Neural progenitor cell (in vitro differentiated cells): Measurements from ENCODE around the gene LIN28B.

ENCODE experiments used
- EZH2 ChIP-seq: fragments of 200-600 bp; sonication (generic); IDR thresholded peaks from 2 replicates; pipeline ENCODE4 v1.6.1; 2017; ENCODE audit warnings: antibody characterized with exemption, mild to moderate bottlenecking, moderate library complexity
- EZH2phosphoT487 ChIP-seq: fragments of 200-600 bp; sonication (generic); IDR thresholded peaks from 2 replicates; pipeline ENCODE4 v1.6.1; 2017; ENCODE audit warnings: antibody characterized with exemption
- TF ChIP-seq, protein P1 (sequence below): fragments of 200-600 bp; sonication (generic); IDR thresholded peaks from 2 replicates; pipeline ENCODE4 v1.5.1; 2017; ENCODE audit warnings: antibody characterized with exemption, mild to moderate bottlenecking

DNA sequence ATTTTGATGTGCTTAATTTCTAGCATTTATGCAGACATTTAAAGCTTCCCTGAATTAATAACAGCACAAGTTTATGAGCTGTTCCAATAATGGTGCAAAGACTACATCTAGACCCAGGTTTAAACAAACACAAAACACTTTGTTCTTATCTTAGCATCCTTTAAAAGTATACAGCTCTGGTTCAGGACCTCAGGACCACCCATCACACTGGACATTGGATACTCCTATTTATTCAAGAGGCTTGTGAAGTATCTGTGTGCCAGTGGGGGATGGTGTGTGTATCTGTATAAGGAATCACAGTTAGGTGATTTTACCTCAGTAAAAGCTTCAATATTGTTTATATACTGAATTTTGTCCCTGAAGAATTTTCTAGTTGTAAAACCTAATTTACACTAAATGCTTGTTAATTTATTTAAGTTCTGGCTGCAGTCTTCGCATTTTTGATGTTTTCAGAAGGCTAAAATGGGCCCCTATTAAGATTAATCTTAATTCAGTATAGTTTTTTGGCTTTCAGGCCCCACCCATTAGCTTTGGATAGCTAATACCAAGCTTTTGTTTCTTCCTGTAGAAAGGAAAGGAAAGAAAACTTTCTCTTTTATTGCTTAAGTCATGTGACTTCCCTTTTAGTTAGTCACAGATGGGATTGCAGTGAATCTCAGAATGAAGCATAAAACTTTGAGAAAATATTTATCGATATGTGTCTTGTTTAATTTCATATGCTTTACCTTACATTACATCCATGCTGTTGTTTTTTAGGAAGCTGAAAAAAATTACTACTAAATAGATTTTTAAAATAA, 13.1 kb downstream of the LIN28B start:
- TF ChIP-seq, protein P1, sequence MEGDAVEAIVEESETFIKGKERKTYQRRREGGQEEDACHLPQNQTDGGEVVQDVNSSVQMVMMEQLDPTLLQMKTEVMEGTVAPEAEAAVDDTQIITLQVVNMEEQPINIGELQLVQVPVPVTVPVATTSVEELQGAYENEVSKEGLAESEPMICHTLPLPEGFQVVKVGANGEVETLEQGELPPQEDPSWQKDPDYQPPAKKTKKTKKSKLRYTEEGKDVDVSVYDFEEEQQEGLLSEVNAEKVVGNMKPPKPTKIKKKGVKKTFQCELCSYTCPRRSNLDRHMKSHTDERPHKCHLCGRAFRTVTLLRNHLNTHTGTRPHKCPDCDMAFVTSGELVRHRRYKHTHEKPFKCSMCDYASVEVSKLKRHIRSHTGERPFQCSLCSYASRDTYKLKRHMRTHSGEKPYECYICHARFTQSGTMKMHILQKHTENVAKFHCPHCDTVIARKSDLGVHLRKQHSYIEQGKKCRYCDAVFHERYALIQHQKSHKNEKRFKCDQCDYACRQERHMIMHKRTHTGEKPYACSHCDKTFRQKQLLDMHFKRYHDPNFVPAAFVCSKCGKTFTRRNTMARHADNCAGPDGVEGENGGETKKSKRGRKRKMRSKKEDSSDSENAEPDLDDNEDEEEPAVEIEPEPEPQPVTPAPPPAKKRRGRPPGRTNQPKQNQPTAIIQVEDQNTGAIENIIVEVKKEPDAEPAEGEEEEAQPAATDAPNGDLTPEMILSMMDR = no peak
- TF ChIP-seq EZH2 = no peak
- no peak for TF ChIP-seq EZH2phosphoT487
